Measurements from ENCODE around the gene CNTRL.
A peak's percentile ranks its signal among the peaks of the same experiment; 100 is the strongest.
"Not testable (repeated sequence)": the region's sequence is repeated elsewhere in the genome, so short reads cannot be mapped to it uniquely, and the experiment has no call there.

CNTRL gene, protein sequence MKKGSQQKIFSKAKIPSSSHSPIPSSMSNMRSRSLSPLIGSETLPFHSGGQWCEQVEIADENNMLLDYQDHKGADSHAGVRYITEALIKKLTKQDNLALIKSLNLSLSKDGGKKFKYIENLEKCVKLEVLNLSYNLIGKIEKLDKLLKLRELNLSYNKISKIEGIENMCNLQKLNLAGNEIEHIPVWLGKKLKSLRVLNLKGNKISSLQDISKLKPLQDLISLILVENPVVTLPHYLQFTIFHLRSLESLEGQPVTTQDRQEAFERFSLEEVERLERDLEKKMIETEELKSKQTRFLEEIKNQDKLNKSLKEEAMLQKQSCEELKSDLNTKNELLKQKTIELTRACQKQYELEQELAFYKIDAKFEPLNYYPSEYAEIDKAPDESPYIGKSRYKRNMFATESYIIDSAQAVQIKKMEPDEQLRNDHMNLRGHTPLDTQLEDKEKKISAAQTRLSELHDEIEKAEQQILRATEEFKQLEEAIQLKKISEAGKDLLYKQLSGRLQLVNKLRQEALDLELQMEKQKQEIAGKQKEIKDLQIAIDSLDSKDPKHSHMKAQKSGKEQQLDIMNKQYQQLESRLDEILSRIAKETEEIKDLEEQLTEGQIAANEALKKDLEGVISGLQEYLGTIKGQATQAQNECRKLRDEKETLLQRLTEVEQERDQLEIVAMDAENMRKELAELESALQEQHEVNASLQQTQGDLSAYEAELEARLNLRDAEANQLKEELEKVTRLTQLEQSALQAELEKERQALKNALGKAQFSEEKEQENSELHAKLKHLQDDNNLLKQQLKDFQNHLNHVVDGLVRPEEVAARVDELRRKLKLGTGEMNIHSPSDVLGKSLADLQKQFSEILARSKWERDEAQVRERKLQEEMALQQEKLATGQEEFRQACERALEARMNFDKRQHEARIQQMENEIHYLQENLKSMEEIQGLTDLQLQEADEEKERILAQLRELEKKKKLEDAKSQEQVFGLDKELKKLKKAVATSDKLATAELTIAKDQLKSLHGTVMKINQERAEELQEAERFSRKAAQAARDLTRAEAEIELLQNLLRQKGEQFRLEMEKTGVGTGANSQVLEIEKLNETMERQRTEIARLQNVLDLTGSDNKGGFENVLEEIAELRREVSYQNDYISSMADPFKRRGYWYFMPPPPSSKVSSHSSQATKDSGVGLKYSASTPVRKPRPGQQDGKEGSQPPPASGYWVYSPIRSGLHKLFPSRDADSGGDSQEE (N-terminal part only)

DNA sequence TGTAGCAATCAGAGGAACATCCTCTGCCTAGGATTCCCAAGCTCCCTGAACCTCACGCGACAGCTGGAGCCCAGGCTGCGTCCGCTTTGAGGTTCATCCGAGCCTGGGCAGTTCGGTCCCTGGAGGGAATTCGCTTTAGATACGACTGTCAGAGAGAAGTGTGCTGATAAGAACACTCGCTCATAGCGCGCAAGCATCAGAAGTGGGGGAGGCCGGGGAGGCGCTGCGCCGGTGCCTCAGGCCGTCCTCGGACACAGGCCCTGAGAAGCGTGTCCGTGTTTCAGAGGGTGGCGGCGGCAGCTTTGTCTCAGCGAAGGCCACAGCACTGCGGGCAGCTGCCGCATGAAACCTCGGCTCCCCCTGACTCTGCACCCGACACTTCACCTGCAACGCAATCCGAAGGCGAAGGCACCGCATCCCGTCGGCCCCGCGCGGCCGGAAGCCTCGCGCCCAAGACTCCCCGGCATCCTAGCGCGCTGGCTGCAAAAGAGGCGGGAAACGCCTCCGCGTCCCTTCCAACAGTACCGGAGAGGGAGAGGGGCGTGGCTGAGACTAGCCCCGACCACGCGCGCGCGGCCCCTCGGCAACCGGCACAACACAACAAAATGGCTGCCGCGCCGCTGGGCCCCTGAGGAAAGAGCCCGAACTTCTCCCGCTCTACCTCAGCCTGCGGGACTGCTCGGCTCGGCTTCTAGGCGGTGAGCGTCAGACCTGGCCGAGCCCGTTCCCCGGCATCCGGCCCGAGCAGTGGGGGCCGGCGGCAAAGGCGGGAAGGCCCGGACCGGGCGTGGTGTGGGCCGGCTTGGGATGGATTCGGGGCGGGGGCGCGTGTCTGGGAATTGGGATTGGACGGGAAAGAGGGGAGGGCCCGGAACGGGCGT lies at the start of gene CNTRL:
Gene CNTRL, plus strand, starts transcription at position 586 of the 881 bp plus-strand sequence. CDS start 13,372 bp downstream, outside the sequence.
- peak; percentile 86 for DNase-seq

DNA sequence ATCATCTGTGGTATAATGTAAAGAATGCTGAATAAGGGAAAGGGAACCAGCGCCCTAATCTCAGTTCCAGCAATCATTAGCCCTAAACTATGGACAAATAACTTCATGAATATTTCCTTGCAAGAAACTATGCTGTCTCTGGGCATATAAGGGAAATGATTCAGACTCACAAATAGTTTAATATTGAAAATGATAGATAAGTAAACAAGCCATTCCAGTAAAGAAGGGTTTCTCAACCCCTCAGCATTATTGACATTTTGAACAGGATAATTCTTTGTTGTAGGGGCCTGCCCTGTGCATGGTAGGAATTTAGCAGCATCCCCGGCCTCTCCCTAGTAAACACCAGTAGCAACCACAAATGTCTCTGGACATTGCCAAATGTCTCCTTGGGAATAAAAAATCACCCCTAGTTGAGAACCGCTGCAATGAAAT lies 48.5 kb upstream of the CNTRL start:
- DNase-seq, result no peak

DNA sequence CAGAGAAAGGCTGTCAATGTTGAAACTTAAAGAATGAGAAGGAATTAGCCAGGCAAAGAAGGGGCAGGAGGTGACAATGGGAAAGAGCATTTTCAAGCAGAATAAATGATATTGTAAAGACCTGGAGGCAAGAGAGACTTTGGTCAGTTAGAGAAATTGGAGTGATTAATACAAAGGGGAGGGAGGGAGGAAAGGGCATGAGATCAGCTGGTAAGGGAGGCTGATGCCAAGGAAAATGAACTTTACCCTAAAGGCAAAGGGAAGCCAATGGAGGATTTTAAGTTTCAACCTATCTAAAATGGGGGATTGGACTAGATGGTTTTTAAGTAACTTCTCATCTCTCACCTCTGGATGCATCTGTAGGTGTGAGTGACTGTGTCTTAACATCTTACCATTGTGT lies 48.0 kb upstream of the CNTRL start:
- DNase-seq, result no peak

DNA sequence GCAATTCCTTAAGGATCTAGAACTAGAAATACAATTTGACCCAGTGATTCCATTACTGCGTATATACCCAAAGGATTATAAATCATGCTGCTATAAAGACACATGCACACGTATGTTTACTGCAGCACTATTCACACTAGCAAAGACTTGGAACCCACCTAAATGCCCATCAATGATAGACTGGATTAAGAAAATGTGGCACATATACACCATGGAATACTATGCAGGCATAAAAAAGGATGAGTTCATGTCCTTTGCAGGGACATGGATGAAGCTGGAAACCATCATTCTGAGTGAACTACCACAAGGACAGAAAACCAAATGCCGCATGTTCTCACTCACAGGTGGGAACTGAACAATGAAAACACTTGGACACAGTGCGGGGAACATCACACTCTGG lies 46.5 kb upstream of the CNTRL start:
- DNase-seq, result not testable (repeated sequence)

DNA sequence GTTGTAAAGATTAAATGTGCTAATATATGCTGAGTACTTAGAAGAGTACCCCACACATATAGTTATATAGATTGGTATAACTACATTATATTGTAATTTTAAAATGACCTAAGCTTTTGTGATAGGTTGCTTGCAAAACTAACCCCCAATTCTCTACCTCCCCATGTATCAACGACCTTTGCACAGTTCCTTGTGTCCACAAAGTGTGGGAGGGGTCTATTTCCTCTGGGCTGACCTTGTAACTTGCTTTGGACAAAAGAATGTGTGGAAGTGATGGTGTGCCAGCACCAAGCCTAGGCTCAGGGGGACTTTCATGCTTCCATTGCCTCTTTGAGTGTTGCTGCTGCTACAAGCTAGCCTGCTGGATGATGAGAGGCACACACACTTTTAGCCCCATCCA lies 45.3 kb upstream of the CNTRL start:
- no peak for DNase-seq

DNA sequence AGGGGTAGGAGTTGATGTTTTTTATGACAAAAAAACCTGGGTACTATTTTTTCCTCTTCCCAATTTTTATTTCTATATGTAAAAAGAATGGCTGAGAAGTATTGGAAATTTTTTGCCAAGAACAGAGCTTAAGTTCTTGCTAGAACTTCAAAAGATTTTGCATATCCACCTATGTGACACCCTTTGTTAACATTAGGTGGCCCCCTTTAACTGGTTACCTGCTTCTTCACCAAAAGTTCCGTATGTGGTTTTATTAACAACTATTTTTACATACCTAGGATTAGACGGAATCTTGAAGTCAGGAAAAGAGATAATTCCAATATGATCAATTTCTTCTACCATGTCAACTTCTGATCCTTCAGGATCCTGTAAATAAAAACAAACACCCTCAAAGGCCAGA lies 40.2 kb upstream of the CNTRL start:
- no peak for DNase-seq

DNA sequence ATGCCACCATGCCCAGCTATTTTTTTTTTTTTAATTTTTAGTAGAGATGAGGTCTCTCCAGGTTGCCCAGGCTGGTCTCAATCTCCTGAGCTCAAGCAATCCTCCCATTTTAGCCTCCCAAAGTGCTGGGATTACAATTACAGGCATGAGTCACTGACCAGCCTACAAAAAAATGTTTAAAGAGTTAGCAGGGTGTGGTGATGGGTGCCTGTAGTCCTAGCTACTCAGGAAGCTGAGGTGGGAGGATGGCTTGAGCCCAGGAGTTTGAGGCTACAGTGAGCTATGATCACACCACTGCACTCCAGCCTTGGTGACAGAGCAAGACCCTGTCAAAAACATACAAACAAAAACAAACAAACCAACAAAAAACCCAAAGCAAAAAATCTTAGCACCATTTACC lies 39.0 kb upstream of the CNTRL start:
- DNase-seq, result not testable (repeated sequence)

DNA sequence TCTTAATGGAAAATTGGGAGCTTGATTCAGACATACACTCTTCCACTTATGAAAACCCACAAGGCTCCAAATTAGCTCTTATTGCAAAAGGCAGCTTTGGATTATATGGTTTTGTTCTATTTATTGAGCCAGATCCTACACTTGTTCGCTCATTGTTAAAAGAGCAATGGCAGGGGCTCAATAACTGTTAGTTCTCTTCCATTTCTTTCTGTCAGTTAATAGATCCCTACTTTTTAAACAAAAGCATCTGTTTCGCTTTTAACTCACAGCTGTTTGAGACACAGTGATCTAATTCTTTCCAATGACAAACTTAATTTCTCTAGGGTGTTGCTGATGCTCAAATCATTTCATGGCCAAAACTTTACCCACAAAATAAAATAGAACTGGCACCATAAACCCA lies 36.4 kb upstream of the CNTRL start:
- no peak for DNase-seq

DNA sequence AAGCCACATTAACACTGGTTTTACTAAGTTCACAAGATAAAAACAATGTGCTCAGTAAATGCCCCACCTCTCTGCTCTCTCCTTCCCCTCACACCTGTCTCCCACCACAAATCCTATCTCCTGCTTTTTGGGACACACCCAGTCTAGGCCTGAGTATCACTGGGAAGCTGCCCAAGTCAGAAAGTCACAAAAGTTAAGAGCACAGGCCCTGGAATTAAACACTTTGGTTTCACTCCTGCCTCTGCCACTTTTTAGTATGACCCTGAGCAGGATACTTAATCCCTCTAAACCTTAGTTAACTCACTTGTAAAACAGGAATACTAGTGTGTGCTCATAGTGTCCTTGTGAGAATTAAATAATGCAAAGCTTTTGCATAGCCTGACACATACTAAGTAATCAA lies 36.0 kb upstream of the CNTRL start:
- no peak for DNase-seq

DNA sequence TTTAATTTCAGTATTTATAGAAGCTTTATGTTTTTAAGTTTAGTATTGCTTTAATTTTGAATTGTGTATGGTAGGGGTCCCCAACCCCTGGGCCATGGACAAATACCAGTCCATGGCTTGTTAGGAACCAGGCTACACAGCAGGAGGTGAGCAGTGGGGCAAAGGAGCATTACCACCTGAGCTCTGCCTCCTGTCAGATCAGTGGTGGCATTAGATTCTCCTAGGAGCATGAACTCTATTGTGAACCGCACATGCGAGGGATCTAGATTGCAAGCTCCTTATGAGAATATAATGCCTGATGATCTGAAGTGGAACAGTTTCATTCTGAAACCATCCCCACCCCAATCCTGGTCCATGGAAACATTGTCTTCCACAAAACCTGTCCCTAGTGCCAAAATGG lies 26.6 kb upstream of the CNTRL start:
- no peak for DNase-seq

DNA sequence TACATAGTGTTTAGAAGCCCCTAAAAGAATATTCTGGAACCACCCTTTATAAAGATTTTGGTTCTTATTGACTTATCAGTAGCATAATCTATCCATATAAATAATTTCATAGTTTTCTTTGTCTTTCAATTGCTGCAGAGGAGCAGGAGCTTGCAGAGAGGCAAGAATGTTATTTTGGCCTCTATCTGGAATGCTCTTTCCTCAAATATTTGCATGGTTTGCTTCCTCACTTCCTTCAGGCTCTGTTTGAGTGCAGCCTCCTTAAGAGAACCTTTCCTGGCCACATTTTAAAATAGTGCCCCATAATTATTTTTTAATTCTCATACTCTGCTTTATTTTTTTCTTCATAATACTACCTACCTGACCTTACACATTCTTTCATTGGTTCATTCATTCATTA lies 26.1 kb upstream of the CNTRL start:
- no peak for DNase-seq

DNA sequence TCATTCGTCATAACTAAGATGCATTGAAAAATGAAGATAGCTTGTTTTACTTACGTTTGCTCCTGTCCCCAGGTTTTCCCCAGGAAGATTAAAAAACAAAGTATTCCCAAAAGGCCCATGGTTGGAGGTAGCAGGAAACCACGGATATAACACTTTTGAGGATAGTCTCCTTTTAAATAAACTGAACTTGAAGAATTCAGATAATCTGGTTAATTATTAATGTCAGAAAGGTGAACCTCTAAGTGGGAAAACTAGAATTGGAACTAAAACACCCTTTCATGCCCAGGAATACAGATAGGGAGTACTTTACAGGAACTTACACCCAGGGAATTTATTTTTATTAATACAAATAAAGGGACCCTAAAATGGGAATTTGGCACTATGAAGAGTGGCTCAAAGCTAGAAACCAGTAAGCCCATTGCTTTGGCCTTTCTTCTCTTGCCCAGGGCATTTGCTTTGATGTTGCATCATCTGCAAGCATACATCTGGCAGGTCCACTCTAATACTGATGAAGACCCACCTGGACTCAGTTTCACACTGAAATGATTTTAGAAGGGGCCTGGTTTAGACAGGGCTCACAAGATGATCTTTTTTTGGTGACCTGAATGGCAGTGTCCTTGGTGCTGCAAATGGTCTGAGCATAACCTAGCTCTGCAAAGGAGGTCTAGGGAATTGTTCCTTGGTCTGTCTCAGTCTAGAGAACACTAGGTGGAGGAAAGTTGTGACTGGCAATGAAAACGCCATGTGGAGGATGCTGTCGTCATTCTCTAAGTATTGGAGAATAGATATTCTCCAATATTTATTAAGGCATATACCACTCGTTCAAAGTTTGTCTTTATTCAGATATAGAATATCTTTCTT lies 24.4 kb upstream of the CNTRL start, which contains the start of gene C5:
Gene C5, minus strand, starts transcription at position 148 of the 861 bp plus-strand sequence. Its CDS starts 29 bp downstream, at position 119.
- no peak for DNase-seq

DNA sequence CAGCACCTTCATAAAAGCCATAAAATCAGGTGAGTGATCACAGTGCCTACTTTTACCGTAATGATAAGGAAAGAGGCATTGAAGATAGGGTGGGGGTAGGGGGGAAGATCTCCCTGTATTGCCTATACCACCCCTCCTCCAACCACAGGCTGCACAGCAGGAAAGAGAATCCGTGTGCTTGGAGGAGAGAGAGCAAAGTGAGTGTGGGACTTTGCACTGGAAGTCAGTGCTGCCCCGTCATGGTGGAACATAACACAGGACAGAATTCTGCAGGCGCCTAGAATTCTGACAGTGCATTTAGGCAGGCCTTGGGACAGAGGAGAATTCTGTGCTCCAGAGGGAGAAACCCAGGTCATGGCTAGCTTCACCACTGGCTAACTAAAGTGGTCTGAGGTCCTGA lies 21.2 kb upstream of the CNTRL start:
- DNase-seq, result no peak

DNA sequence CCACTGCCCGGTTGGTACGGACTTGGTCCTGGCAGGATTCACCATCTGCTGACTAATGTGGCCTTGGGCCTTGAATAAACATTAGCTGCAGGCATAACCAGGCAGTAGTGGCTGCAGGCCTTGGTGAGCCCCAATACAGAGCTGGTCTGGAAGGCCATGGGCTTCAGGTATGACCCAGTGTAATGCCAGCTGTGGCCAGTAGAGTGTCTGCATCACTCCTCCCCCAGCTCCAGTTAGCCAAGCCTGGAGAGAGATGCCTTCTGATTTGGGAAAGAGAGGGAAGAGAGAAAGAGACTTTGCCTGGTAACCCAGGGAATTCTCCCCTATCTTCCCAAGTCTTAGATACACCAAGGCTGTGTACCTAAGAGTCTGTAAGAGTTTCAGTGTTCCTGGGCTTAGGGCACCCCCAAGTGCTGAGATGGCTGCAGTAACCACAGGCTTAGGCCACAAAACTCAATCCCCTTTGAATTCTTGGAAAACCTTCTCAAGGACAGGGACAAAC lies 19.1 kb upstream of the CNTRL start:
- no peak for DNase-seq

DNA sequence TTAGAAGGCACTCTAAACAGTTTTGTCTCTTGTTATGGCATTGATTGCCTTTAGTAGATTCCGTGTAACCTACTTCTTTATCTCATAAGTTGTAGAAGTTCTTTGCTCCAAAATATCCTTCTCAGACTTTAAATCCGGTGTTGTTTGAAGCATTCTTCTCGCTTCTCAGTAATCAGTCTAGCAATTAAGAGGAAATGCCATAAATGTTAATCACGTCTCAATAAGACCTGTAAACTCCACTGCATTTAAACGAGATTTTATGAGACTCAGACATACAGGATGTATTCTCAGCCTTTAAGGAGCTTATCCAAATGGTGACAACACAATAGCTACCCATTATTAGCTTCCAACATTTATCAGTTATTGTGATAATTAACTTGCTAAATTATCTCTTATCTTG lies 16.9 kb upstream of the CNTRL start:
- DNase-seq, result no peak

DNA sequence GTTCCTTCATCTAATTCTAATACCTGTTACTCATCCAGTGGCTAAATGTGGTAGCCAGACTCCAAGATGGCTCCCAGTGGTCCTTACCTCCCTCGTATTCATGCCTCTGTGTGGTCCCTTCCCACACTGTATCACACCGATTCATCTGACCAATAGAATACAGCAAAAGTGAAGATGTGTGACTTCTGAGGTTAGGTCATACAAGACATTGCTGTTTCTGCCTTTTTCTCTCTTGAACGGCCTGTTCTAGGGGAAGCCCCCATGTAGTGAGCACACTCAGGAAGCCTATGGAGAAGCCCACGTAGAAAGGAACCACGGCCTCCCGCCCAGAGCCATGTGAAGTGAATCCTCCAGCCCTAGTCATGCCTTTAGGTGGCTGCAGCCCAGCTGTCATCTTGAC lies 15.2 kb upstream of the CNTRL start:
- DNase-seq, result no peak

DNA sequence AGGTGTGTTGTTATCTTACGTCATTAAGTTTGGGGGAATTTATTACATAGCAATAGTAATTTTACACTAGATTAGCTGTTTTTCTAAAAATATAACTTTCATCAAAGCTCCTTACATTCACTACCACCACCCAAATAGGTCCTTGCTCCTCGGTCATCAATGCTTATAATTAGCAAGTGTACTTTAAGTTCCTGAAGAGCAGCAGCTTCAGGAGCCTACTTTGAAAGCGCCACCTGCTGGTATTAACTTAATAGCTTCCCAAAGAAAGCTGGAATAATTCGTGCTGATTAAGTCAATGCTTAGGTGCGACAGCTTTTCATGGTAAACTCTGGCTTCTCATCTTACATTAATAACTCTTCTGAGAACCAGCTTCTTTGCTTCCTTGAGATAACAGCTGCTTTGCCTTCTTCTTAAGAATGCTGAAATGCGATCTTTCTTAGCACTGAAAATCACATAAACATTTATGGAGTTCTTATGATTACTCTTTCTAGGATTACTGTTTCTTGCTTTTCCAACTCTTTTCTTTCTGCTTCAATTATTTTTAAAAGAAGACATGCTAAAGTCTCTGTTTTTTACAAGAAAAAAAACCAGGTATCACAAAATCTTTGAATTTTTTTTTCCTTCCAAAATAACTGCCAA lies 14.6 kb upstream of the CNTRL start:
- peak; percentile 70 for DNase-seq

DNA sequence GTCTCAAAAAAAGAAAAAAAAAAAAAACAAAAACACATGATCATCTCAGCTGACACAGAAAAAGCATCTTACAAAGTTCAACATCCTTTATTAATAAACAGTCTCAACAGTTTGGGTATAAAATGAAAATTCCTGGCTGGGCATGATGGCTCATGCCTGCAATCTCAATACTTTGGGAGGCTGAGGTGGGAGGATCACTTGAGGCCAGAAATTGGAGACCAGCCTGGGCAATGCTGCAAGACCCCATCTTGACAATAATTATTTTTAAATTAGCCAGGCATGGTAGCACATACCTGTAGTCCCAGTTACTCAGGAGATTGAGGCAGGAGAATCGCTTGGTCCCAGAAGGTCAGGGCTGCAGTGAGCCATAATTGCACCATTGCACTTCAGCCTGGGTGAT lies 7.9 kb upstream of the CNTRL start:
- DNase-seq, result no peak

DNA sequence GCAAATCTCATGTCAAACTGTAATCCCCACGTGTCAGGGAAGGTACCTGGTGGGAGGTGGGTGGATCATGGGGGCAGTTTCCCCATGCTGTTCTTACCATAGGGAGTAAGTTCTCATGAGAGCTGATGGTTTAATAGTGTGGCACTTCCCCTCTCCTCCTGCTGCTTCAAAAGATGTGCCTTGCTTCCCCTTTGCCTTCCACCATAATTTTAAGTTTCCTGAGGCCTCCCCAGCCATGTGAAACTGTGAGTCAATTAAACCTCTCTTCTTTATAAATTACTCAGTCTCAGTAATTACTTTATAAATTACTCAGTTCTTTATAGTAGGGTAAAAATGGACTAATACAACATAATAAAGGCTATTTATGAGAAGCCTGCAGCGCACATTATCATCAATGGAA lies 7.1 kb upstream of the CNTRL start:
- no peak for DNase-seq

DNA sequence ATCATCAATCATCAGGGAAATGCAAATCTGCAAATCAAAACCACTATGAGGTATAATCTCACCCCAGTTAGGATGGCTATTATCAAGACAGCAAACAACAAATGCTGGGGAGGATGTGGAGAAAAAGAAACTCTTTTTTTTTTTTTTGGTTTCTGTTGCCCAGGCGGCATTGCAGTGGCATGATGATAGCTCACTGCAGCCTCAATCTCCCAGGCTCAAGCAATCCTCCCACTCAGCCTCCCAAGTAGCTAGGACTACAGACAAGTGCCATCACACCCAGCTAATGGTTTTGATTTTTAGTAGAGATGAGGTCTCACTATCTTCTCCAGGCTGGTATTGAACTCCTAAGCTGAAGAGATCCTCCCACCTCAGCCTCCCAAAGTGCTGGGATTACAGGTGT lies 5.4 kb upstream of the CNTRL start:
- DNase-seq, result no peak
